H9 (cell line): ENCODE results near the gene STK32B. TPM values are rescaled to one million over a fixed set of nuclear protein-coding genes. Genes with fewer than 3 reads are reported as not detected.

Source experiments
- DNase-seq: peaks from one replicate; pipeline ENCODE4 v3.0.0-alpha.2; 2017
- H2AFZ ChIP-seq: one replicate; pipeline ENCODE4 v1.6.1; 2013; ENCODE audit warnings: mild to moderate bottlenecking, low read length, control low read depth, moderate library complexity
- H2AK5ac ChIP-seq: 2 replicates; pipeline ENCODE4 v1.6.1; 2013; ENCODE audit warnings: low read length, control low read depth, mixed read lengths; ENCODE audit not compliant: insufficient read length
- H2BK120ac ChIP-seq: one replicate; pipeline ENCODE4 v1.6.1; 2013; ENCODE audit warnings: low read depth, mild to moderate bottlenecking, low read length, control low read depth, inconsistent platforms; ENCODE audit not compliant: poor library complexity, severe bottlenecking
- H2BK12ac ChIP-seq: 2 replicates; pipeline ENCODE4 v1.6.1; 2013; ENCODE audit warnings: low read length, control low read depth, mixed read lengths, low read depth; ENCODE audit not compliant: insufficient read length
- H2BK15ac ChIP-seq: 2 replicates; pipeline ENCODE4 v1.6.1; 2013; ENCODE audit warnings: low read depth, low read length, control low read depth
- H2BK20ac ChIP-seq: one replicate; pipeline ENCODE4 v1.6.1; 2013; ENCODE audit warnings: low read depth, mild to moderate bottlenecking, low read length, control low read depth, inconsistent platforms; ENCODE audit not compliant: poor library complexity, severe bottlenecking
- H2BK5ac ChIP-seq: 2 replicates; pipeline ENCODE4 v1.6.1; 2013; ENCODE audit warnings: low read length, control low read depth, mixed read lengths; ENCODE audit not compliant: insufficient read length
- H3K14ac ChIP-seq: 2 replicates; pipeline ENCODE4 v1.6.1; 2013; ENCODE audit warnings: low read length, control low read depth; ENCODE audit not compliant: insufficient read depth
- H3K18ac ChIP-seq: 2 replicates; pipeline ENCODE4 v1.6.1; 2013; ENCODE audit warnings: low read depth, mild to moderate bottlenecking, mixed read lengths, low read length, control low read depth; ENCODE audit not compliant: insufficient read length
- H3K23ac ChIP-seq: 2 replicates; pipeline ENCODE4 v1.6.1; 2013; ENCODE audit warnings: low read length, control low read depth, mixed read lengths, low read depth; ENCODE audit not compliant: insufficient read length
- H3K23me2 ChIP-seq: 2 replicates; pipeline ENCODE4 v1.6.1; 2013; ENCODE audit warnings: low read depth, mild to moderate bottlenecking, mixed read lengths, low read length, control low read depth; ENCODE audit not compliant: insufficient read length, poor library complexity, severe bottlenecking
- H3K27ac ChIP-seq: 2 replicates; pipeline ENCODE4 v1.5.1; 2013; ENCODE audit warnings: low read length, control low read depth, mixed read lengths, low read depth; ENCODE audit not compliant: insufficient read length
- H3K27me3 ChIP-seq: 2 replicates; pipeline ENCODE4 v1.6.1; 2013; ENCODE audit warnings: low read length, control low read depth, inconsistent platforms; ENCODE audit not compliant: insufficient read depth
- H3K4ac ChIP-seq: 2 replicates; pipeline ENCODE4 v1.6.1; 2013; ENCODE audit warnings: low read depth, mild to moderate bottlenecking, control low read depth, inconsistent platforms, low read length, moderate library complexity
- H3K4me1 ChIP-seq: 2 replicates; pipeline ENCODE4 v1.6.1; 2013; ENCODE audit warnings: low read length, control low read depth, inconsistent platforms; ENCODE audit not compliant: insufficient read depth
- H3K4me2 ChIP-seq: 2 replicates; pipeline ENCODE4 v1.6.1; 2013; ENCODE audit warnings: low read length, control low read depth, mixed read lengths; ENCODE audit not compliant: insufficient read length, insufficient read depth
- H3K56ac ChIP-seq: 2 replicates; pipeline ENCODE4 v1.6.1; 2013; ENCODE audit warnings: low read depth, mild to moderate bottlenecking, mixed read lengths, low read length, control low read depth; ENCODE audit not compliant: insufficient read length
- H3K79me1 ChIP-seq: 2 replicates; pipeline ENCODE4 v1.6.1; 2013; ENCODE audit warnings: low read depth, mild to moderate bottlenecking, moderate library complexity, low read length, control low read depth, inconsistent platforms; ENCODE audit not compliant: insufficient read depth, poor library complexity, severe bottlenecking
- H3K79me2 ChIP-seq: 2 replicates; pipeline ENCODE4 v1.6.1; 2013; ENCODE audit warnings: low read length, control low read depth, inconsistent platforms; ENCODE audit not compliant: insufficient read depth
- H3K9ac ChIP-seq: 2 replicates; pipeline ENCODE4 v1.6.1; 2013; ENCODE audit warnings: low read length, control low read depth, mixed read lengths; ENCODE audit not compliant: insufficient read length; ENCODE audit errors: extremely low read depth
- H3K9me3 ChIP-seq: one replicate; pipeline ENCODE4 v1.6.1; 2013; ENCODE audit warnings: low read depth, low read length, inconsistent platforms; ENCODE audit not compliant: control insufficient read depth
- H3T11ph ChIP-seq: one replicate; pipeline ENCODE4 v1.6.1; 2013; ENCODE audit warnings: mild to moderate bottlenecking, low read length, control low read depth, inconsistent platforms
- H4K20me1 ChIP-seq: one replicate; pipeline ENCODE4 v1.6.1; 2013; ENCODE audit not compliant: control insufficient read depth, insufficient read length, insufficient read depth
- H4K5ac ChIP-seq: 2 replicates; pipeline ENCODE4 v1.6.1; 2013; ENCODE audit warnings: low read depth, mild to moderate bottlenecking, mixed read lengths, low read length, control low read depth; ENCODE audit not compliant: insufficient read length
- H4K8ac ChIP-seq: replicated peaks from 2 replicates; pipeline ENCODE4 v1.6.1; 2013; ENCODE audit warnings: low read length, control low read depth, mixed read lengths, low read depth; ENCODE audit not compliant: insufficient read length
- H4K91ac ChIP-seq: 2 replicates; pipeline ENCODE4 v1.6.1; 2013; ENCODE audit warnings: low read depth, mild to moderate bottlenecking, moderate library complexity, mixed read lengths, low read length, control low read depth; ENCODE audit not compliant: insufficient read length
- H3K27ac Mint-ChIP-seq, 3 experiments: 2 replicates in 2 of 3; 3 replicates in 1 of 3; pipeline ENCODE4 v1.8.0; 2020 to 2021; ENCODE audit warnings: mixed read lengths in 3 of 3, mild to moderate bottlenecking in 1 of 3, moderate library complexity in 1 of 3
- H3K27me3 Mint-ChIP-seq: 2 replicates; pipeline ENCODE4 v1.8.0; 2021; ENCODE audit warnings: low read depth, mild to moderate bottlenecking, moderate library complexity, mixed read lengths
- H3K36me3 Mint-ChIP-seq, 3 experiments: 2 replicates in 2 of 3; 3 replicates in 1 of 3; pipeline ENCODE4 v1.8.0; 2020 to 2021; ENCODE audit warnings: low read depth in 3 of 3, mixed read lengths in 3 of 3; ENCODE audit not compliant: insufficient read depth in 1 of 3
- H3K4me1 Mint-ChIP-seq, 2 experiments: 2 replicates each; pipeline ENCODE4 v1.8.0; 2020; ENCODE audit warnings: mixed read lengths in 2 of 2
- H3K4me3 Mint-ChIP-seq, 2 experiments: 2 replicates in 1 of 2; 3 replicates in 1 of 2; pipeline ENCODE4 v1.8.0; 2020 to 2021; ENCODE audit warnings: mild to moderate bottlenecking in 2 of 2, mixed read lengths in 2 of 2, moderate library complexity in 1 of 2
- H3K9me3 Mint-ChIP-seq, 2 experiments: 2 replicates in 1 of 2; 3 replicates in 1 of 2; pipeline ENCODE4 v1.8.0; 2020; ENCODE audit warnings: mild to moderate bottlenecking in 2 of 2, mixed read lengths in 2 of 2, moderate library complexity in 1 of 2
- WGBS: extraction: QIAGEN DNeasy Blood & Tissue Kit; methylation state at CpG from one replicate; pipeline ENCODE4 v1.1.7; 2013; ENCODE audit warnings: missing lambda C conversion rate, low lambda C conversion rate, mixed read lengths; ENCODE audit not compliant: insufficient read length; ENCODE audit errors: extremely low coverage; 5-methylcytosine and 5-hydroxymethylcytosine counted together
- total RNA-seq: library from RNA; stranded (reverse); gene quantifications from 2 replicates; pipeline ENCODE4 v1.2.1, GENCODE V29; 2021
- TF ChIP-seq, protein P1 (sequence below): fragments of 200-600 bp; sonication (generic); conservative IDR thresholded peaks from 3 replicates; pipeline ENCODE4 v1.8.0; 2021; ENCODE audit warnings: antibody characterized with exemption, mild to moderate bottlenecking

The STK32B gene
- total RNA-seq, 1 experiment from 2014 or later: 1.0 TPM

GRCh38 chr4:5448221-5448620, 396.9 kb downstream of the STK32B start:
- no peak overlapping the region for H3T11ph ChIP-seq
- Mint-ChIP-seq H3K9me3 (peaks cover 0 to 7% of the 10 kb centered on the region in 2 experiments; a peak in 2 of 5 replicates), H3K27me3 (peaks cover 3% of the 10 kb centered on the region), H3K4me3 (no peak overlapping the region), H3K4me1 (peaks cover 0 to 7% of the 10 kb centered on the region in 2 experiments), H3K27ac (no peak overlapping the region), H3K36me3 (peaks cover 0 to 2% (median 0%) of the 10 kb centered on the region in 3 experiments; a peak in 1 of 7 replicates)
- H2BK20ac ChIP-seq: no peak overlapping the region
- H3K4ac ChIP-seq: no peak overlapping the region
- TF ChIP-seq, protein P1, sequence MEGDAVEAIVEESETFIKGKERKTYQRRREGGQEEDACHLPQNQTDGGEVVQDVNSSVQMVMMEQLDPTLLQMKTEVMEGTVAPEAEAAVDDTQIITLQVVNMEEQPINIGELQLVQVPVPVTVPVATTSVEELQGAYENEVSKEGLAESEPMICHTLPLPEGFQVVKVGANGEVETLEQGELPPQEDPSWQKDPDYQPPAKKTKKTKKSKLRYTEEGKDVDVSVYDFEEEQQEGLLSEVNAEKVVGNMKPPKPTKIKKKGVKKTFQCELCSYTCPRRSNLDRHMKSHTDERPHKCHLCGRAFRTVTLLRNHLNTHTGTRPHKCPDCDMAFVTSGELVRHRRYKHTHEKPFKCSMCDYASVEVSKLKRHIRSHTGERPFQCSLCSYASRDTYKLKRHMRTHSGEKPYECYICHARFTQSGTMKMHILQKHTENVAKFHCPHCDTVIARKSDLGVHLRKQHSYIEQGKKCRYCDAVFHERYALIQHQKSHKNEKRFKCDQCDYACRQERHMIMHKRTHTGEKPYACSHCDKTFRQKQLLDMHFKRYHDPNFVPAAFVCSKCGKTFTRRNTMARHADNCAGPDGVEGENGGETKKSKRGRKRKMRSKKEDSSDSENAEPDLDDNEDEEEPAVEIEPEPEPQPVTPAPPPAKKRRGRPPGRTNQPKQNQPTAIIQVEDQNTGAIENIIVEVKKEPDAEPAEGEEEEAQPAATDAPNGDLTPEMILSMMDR: no peak
- H2BK120ac ChIP-seq: no peak overlapping the region
- no peak overlapping the region for H4K8ac ChIP-seq
- H3K56ac ChIP-seq: no peak overlapping the region
- no peak overlapping the region for H4K5ac ChIP-seq
- no peaks in the 10 kb centered on the region for H3K79me2 ChIP-seq
- no peak overlapping the region for H3K27ac ChIP-seq
- H3K9me3 ChIP-seq: no peaks in the 10 kb centered on the region
- no peaks in the 10 kb centered on the region for H3K4me1 ChIP-seq
- H3K79me1 ChIP-seq: no peaks in the 10 kb centered on the region
- no peaks in the 10 kb centered on the region for H4K20me1 ChIP-seq
- H3K14ac ChIP-seq: no peak overlapping the region
- H3K27me3 ChIP-seq: no peaks in the 10 kb centered on the region
- DNase-seq: no peak
- H2AK5ac ChIP-seq: no peak overlapping the region
- no peak overlapping the region for H2BK12ac ChIP-seq
- H3K9ac ChIP-seq: no peak overlapping the region
- no peak overlapping the region for H2BK15ac ChIP-seq
- H3K23ac ChIP-seq: no peak overlapping the region
- H3K23me2 ChIP-seq: no peaks in the 10 kb centered on the region
- no CpG with 5 or more reads among the region's 10 CpGs for WGBS
- H3K4me2 ChIP-seq: no peak overlapping the region
- H2AFZ ChIP-seq: no peak overlapping the region
- H4K91ac ChIP-seq: no peak overlapping the region
- H2BK5ac ChIP-seq: no peak overlapping the region
- no peak overlapping the region for H3K18ac ChIP-seq
